ENCODE results near the gene GAB1. TPM values are rescaled to one million over a fixed set of nuclear protein-coding genes. Genes with fewer than 3 reads are reported as not detected.

Gene GAB1
- total RNA-seq, 1 experiment from 2014 or later, result 15.3 TPM

GRCh38 chr4:143405075-143405730 lies 68.5 kb downstream of the GAB1 start:
- DNase-seq, result no peak
- Histone ChIP-seq H4K91ac (ENCODE audit: insufficient read length, low read depth, low read length) (no peak overlapping the region), H2AFZ (ENCODE audit: low read length) (no peak overlapping the region), H3K27ac (ENCODE audit: insufficient read length, low read depth, low read length) (no peak overlapping the region), H2AK5ac (ENCODE audit: insufficient read length, low read length) (no peak overlapping the region), H3K79me1 (ENCODE audit: insufficient read depth, low read depth, low read length, poor library complexity, severe bottlenecking) (peaks cover 3% of the 10 kb centered on the region), H4K5ac (ENCODE audit: insufficient read length, low read depth, low read length) (no peak overlapping the region), H4K8ac (replicated peaks; ENCODE audit: insufficient read length, low read depth, low read length) (no peak overlapping the region), H3K79me2 (ENCODE audit: insufficient read depth, low read length) (no peaks in the 10 kb centered on the region), H3K4ac (ENCODE audit: low read depth, low read length) (no peak overlapping the region), H3K14ac (ENCODE audit: insufficient read depth, low read length) (no peak overlapping the region), H2BK120ac (ENCODE audit: low read depth, low read length, poor library complexity, severe bottlenecking) (no peak overlapping the region), H3T11ph (ENCODE audit: low read length) (no peak overlapping the region), H3K27me3 (ENCODE audit: insufficient read depth, low read length) (no peaks in the 10 kb centered on the region), H3K56ac (ENCODE audit: insufficient read length, low read depth, low read length) (no peak overlapping the region), H2BK12ac (ENCODE audit: insufficient read length, low read depth, low read length) (no peak overlapping the region), H2BK15ac (ENCODE audit: low read depth, low read length) (no peak overlapping the region), H4K20me1 (ENCODE audit: control insufficient read depth, insufficient read depth, insufficient read length) (no peaks in the 10 kb centered on the region), H3K23me2 (ENCODE audit: insufficient read length, low read depth, low read length, poor library complexity, severe bottlenecking) (no peaks in the 10 kb centered on the region), H3K18ac (ENCODE audit: insufficient read length, low read depth, low read length) (no peak overlapping the region), H3K4me1 (ENCODE audit: insufficient read depth, low read length) (no peaks in the 10 kb centered on the region), H3K4me2 (ENCODE audit: insufficient read depth, insufficient read length, low read length) (no peak overlapping the region), H3K9ac (ENCODE audit: extremely low read depth, insufficient read length, low read length) (no peak overlapping the region), H2BK20ac (ENCODE audit: low read depth, low read length, poor library complexity, severe bottlenecking) (no peak overlapping the region), H2BK5ac (ENCODE audit: insufficient read length, low read length) (no peak overlapping the region), H3K9me3 (ENCODE audit: control insufficient read depth, low read depth, low read length) (no peaks in the 10 kb centered on the region), H3K23ac (ENCODE audit: insufficient read length, low read depth, low read length) (no peak overlapping the region)
- H3K4me3 Mint-ChIP-seq, result no peak overlapping the region
- H3K27me3 Mint-ChIP-seq (ENCODE audit: low read depth), result no peaks in the 10 kb centered on the region
- H3K27ac Mint-ChIP-seq, result no peak overlapping the region
- no peaks in the 10 kb centered on the region for H3K36me3 Mint-ChIP-seq (ENCODE audit: insufficient read depth in 1 of 3, low read depth in 3 of 3)
- H3K4me1 Mint-ChIP-seq, result peaks cover 0 to 8% of the 10 kb centered on the region in 2 experiments; a peak in 2 of 4 replicates
- no peak for TF ChIP-seq CTCF (conservative IDR thresholded peaks at IDR 0.05)
- WGBS (ENCODE audit: extremely low coverage, insufficient read length, low lambda C conversion rate), result no CpG with 5 or more reads among the region's 3 CpGs
- H3K9me3 Mint-ChIP-seq, result no peaks in the 10 kb centered on the region
